GM20431 (cell line): ENCODE measurements around the gene TNC.

Experiments used
- in situ Hi-C: fragments of 300-500 bp; cut with MseI, MboI; formaldehyde crosslinking; loops from one replicate; pipeline ENCODE4 v1.15.0; 2020; ENCODE audit warnings: low sequenced_read_pairs; ENCODE audit not compliant: unreplicated experiment

TNC gene

GRCh38 chr9:115018547-115019435 lies 99.2 kb downstream of the TNC start:
- in situ Hi-C loops: loop anchor here (10.0 to 25.0 kb wide), 3 partner anchors 274 to 606 kb away; no protein-coding TSS in a partner anchor

DNA sequence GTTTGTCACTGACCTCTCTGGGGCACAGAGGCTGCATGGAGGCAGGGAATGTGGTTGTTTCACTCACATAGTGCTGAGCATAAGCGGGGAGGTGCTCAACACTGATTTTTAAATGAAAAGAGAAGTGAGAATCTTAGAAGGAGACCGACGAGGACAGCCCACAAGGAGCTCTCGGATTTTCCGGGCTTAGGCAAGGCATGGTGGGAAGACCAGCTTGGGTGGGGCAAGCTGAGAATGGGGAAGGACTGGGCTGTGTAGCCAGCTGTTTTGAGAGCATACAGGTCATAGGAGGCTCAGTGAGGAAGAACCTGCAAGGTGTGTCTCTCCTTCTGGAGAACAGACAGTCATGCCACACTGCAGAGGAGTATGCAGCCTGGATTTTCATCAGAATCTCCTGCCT lies 101.6 kb downstream of the TNC start:
- in situ Hi-C loops: loop anchor here (10.0 to 25.0 kb wide), 3 partner anchors 272 to 604 kb away; no protein-coding TSS in a partner anchor

GRCh38 chr9:115015018-115015635 lies 102.8 kb downstream of the TNC start:
- in situ Hi-C loops: loop anchor here (10.0 to 25.0 kb wide), 3 partner anchors 270 to 603 kb away; no protein-coding TSS in a partner anchor

DNA sequence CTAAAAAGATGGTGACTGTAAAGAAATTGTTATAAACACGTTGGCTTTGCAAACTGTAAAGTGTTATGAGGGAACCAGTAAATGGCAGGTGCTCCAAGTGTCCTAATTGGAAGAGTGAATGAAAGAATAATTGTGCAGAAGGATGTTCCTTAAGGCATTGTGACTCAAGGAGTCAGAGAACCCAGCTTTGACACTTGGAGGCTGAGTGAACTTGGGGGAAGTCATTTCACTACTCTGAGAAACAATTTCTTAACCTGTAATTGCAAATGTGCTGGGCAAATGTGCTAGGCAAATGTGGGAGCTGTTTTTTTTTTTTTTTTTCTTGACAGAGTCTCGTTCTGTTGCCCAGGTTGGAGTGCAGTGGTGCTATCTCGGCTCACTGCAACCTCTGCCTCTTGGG lies 103.5 kb downstream of the TNC start:
- in situ Hi-C loops: loop anchor here (10.0 to 25.0 kb wide), 3 partner anchors 270 to 602 kb away; no protein-coding TSS in a partner anchor

DNA sequence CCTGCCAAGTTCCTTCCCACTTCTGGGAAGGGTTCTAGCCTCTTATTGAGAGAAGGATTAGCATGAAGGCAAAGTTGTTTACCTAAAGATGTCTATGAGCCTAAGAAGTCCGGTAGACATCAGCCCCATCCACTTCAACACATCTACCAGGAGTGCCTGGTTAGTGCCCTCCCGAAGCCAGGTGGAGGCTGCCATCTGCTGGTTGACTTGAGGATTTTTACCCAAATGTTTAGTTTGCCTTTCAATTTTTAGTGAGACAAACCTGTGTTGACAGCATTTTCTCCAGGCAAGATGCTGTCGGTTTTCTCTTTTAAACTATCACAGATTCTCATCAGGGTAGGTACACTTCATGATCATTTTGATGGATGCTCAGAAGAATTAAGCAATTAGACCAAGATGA lies 104.0 kb downstream of the TNC start:
- in situ Hi-C loops: loop anchor here (10.0 to 25.0 kb wide), 3 partner anchors 269 to 602 kb away; no protein-coding TSS in a partner anchor

DNA sequence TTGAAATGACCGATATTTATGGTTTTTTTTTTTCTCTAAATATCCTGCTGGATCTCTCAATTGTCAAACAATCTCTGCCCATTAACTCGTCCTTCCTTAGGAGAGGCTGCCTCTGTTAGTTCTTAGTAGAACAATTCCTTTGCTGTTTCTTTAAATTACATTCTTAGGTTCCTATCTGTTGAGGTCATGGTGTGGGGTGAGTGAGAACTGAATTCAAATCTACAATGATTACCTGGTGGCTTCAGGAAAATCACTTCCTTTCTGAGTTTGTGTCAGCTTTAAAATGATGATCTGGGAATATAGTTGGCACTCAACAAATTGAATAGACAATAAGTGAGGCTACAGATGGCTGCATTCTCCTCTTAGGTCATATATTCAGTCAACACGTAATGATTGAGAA lies 105.5 kb downstream of the TNC start:
- in situ Hi-C loops: loop anchor here (10.0 to 25.0 kb wide), 3 partner anchors 268 to 600 kb away; no protein-coding TSS in a partner anchor

- in situ Hi-C loops: loop anchor here (10.0 to 25.0 kb wide), 3 partner anchors 266 to 599 kb away; no protein-coding TSS in a partner anchor
These were observed 107.1 kb downstream of the TNC start for GRCh38 chr9:115010874-115011273.

DNA sequence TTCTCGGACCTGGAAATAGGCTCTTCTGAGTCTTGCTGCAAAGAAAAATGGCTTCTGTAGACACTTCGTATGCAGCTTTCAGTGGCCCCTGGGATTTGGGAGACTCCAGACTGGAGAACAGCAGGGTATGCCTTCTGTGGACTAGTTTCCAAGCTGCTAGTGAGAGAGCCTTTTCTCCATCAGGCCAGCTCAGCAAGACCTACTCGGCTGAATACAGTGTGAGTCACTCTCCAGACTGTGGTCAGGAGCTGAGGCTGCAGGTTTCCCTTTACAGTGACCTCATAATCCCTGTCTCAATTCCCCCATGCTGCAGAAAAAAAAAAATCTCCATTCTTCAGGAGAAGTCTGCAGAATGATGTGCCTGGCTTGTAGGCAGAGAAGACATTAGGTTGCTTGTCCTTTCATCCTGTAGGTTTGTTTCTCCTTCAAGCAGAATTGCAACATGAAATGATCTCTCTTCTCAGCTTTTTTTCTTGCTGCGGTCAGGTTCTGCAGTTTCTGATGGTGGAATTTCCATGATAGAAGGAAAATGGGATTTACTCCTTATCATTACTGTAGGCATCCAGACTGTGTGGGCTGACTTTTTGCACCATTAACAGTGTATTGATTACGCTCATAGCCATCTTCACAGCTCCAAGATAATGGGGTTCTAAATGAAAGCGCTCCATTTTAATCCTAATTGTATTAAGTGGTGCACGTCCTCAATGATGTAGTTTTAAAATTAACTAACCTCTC lies 109.3 kb downstream of the TNC start:
- in situ Hi-C loops: loop anchor here (25.0 kb wide), 1 partner anchor 596 kb away; no protein-coding TSS in a partner anchor

DNA sequence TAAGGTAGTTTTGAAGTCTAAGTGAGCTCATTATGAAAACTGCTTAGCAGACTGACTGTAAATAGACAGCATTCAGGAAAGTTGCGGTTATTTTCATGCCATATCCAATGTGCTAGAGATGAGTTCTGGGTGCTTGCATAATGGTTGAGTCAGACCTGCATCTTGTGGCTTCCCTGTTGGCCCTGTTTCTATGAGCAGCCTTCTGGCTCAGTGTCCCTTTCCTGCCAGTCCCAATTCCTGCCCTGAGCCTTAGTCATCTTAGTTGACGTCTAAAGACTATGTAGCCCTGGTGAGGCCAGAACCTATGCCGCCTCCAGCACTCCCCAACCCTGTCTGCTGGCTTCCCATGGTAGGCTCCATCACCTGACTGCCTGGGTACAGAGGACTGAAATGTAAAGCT lies 111.3 kb downstream of the TNC start:
- in situ Hi-C loops: loop anchor here (25.0 kb wide), 1 partner anchor 594 kb away; no protein-coding TSS in a partner anchor

DNA sequence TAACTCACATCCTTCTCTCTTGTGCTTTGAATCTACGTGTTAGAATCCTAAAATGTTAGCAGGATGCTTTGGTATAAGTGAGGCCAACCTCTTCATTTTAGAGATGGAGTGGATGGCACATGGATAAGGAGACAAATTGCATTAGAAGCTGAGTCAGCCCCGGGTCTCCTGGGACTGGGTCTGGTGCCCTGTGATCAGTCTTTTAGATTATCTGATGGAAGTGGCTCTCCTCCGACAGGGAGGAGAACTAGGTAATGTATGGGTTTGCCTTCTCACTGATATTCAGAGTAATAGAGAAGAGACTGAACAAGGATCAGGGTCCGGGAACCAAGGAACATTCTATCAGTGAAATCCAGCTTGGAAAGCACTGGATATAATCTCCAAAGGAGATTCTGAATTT lies 112.6 kb downstream of the TNC start:
- in situ Hi-C loops: loop anchor here (25.0 kb wide), 1 partner anchor 593 kb away; no protein-coding TSS in a partner anchor

DNA sequence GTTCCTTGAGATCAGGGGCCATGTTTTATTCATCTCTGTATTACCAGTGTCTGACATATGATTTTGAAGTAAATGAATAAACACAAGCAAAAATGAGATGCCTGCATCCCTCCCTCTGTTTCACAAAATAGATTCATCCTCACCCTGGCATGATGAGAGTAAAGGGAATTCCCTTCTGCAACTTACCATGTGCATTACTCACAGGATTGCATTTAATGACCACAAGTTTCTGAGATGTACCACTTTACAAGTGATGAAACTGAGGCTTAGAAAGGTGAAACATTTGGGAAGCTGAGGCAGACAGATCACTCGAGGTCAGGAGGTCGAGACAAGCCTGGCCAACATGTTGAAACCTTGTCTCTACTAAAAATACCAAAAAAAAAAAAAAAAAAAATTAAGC lies 113.4 kb downstream of the TNC start:
- in situ Hi-C loops: loop anchor here (25.0 kb wide), 1 partner anchor 592 kb away; no protein-coding TSS in a partner anchor

DNA sequence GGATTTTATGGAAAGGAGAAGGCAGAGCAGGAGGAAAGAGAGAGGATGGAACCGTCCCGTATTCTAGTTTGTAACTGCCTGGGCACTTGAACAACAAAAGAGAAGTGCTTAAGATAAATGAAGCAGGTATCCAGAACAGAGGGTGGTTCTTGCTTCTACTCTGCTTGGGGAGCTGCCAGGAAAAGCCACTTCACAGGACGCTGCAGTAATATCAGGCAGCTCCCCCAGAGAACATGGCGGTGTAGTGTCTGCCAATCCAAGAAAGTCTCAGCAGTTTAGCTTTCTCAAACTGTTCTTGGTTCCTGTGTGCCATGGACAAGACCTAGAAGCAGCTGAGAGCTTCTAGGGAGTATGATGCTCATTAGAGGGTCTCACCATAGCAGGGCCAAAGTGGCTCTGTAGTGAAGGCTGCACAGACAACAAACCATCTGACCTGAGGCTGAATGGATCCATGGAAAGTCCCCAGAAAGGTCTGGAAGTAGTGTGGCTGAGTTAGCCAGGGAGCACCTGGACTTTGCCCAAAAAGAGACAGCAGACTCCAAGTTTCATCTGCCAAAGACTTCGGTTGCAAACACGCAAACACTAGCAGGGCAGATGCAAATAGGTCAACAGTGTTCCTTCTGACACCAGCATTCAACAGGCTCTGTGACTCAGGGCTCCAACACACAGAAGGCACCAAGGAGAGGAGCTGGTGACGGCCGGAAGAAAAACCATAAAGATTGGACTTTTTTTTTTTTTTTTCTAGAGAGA lies 115.4 kb downstream of the TNC start:
- in situ Hi-C loops: loop anchor here (25.0 kb wide), 1 partner anchor 590 kb away; no protein-coding TSS in a partner anchor

GRCh38 chr9:115000217-115000639 lies 117.7 kb downstream of the TNC start:
- in situ Hi-C loops: loop anchor here (25.0 kb wide), 1 partner anchor 588 kb away; no protein-coding TSS in a partner anchor

GRCh38 chr9:114998326-114998725 lies 119.6 kb downstream of the TNC start:
- in situ Hi-C loops: no loop called here

GRCh38 chr9:114995681-114996221 lies 122.2 kb downstream of the TNC start:
- in situ Hi-C loops: no loop called here

DNA sequence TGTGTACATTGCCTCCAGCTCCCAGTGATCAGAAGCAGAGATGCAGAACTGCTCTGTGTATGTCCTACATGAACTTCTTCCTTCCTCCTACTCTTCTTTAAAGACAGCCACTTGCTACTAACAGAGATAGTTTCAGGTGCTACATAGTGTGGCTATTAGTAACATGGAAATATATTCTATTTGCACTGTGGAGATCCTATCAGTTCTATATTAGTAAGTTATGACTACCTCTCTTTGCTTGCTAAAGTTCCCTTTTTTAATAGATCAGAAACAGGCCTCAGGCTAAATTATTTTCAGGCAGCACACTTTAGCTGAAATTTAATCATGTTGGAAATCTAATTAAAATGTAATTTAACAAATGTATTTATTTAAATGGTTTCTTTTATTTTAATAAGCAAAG lies 123.2 kb downstream of the TNC start:
- in situ Hi-C loops: no loop called here

DNA sequence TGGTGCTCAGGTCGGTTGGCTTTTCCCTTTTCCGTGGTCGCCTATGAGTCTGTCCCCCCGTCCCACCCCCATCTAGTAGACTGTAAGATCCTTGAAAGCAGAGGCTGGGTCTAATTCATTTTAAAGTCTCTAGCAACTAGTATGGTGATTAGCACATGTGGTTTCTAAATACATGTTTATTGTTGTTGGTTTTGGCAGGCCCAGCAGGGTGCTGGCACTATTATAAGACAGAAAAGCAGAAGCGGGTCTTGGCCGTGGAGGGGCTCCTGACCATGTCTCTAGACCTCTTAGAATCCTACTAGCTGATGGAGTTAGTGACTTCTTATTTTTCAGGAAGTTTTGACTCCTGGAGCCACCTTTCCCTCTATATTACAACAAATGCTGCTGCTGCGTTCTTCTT lies 126.1 kb downstream of the TNC start:
- in situ Hi-C loops: no loop called here

DNA sequence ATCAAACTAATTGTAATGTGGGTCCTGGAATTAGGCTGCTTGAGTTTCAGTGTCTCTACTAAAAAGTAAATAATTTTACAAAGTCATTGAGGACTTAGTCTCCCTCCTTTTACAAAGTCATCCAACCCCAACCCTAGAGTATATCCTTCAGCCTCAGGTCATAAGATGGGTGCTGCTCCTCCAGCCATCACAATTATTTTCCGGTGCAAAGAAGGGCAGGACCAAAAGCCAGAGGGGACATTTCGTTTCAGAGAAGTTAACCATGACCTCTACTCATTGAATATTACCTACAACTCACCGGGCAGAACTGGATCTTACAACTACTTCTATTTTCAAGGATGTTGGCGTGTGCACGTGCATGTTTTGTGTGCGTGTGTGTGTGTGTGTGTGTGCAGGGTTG lies 127.1 kb downstream of the TNC start:
- in situ Hi-C loops: no loop called here
